H1 (cell line): ENCODE results near the gene FSTL4. TPM values are rescaled to one million over a fixed set of nuclear protein-coding genes. Genes with fewer than 3 reads are reported as not detected.

Experiments
- CTCF ChIA-PET: fragments of 300-600 bp; sonication (Branson Sonifier 250); formaldehyde crosslinking; loops from one replicate; lab custom pipeline; 2021; ENCODE audit not compliant: partially characterized antibody; lab: Charles Lee
- POLR2A ChIA-PET: fragments of 300-600 bp; sonication (Branson Sonifier 250); formaldehyde crosslinking; loops from one replicate; lab custom pipeline; 2021; ENCODE audit warnings: inconsistent platforms; ENCODE audit not compliant: partially characterized antibody; lab: Charles Lee
- DNase-seq, 2 experiments: peaks; one replicate each; pipeline versions ENCODE4 v3.0.0 to v3.0.0-alpha.2; 2010 to 2022; ENCODE audit warnings: low spot score in 2 of 2, low read depth in 1 of 2, mixed read lengths in 1 of 2
- FAIRE-seq: peaks from 2 replicates; lab custom pipeline; 2011; peaks lifted over from hg19 to GRCh38; lab: Jason Lieb, UNC
- H2AFZ ChIP-seq: 2 replicates; pipeline ENCODE4 v1.8.1; 2012; ENCODE audit warnings: low read length, inconsistent platforms
- H2AK5ac ChIP-seq: 2 replicates; pipeline ENCODE4 v1.6.1; 2013; ENCODE audit warnings: low read depth, low read length
- H2BK120ac ChIP-seq: replicated peaks from 2 replicates; pipeline ENCODE3; 2013; ENCODE audit warnings: low read depth, low read length, inconsistent platforms
- H2BK12ac ChIP-seq: 2 replicates; pipeline ENCODE4 v1.6.1; 2013; ENCODE audit warnings: low read depth, low read length
- H2BK15ac ChIP-seq: 2 replicates; pipeline ENCODE4 v1.6.1; 2013; ENCODE audit warnings: low read length
- H2BK20ac ChIP-seq: 2 replicates; pipeline ENCODE4 v1.6.1; 2013; ENCODE audit warnings: low read length
- H2BK5ac ChIP-seq: 2 replicates; pipeline ENCODE4 v1.6.1; 2013; ENCODE audit warnings: low read depth, low read length
- H3K14ac ChIP-seq: 2 replicates; pipeline ENCODE4 v1.6.1; 2013; ENCODE audit warnings: inconsistent platforms; ENCODE audit not compliant: insufficient read length
- H3K18ac ChIP-seq: 2 replicates; pipeline ENCODE4 v1.6.1; 2013; ENCODE audit warnings: low read length; ENCODE audit errors: extremely low read depth
- H3K23ac ChIP-seq: 2 replicates; pipeline ENCODE4 v1.6.1; 2013; ENCODE audit warnings: inconsistent platforms; ENCODE audit not compliant: insufficient read length
- H3K23me2 ChIP-seq: 2 replicates; pipeline ENCODE4 v1.6.1; 2013; ENCODE audit warnings: low read depth, low read length
- H3K27ac ChIP-seq: 2 replicates; pipeline ENCODE4 v1.6.1; 2011; ENCODE audit warnings: low read depth, low read length, inconsistent platforms
- H3K27me3 ChIP-seq, 4 experiments: replicated peaks in 1 of 4; 1 replicate in 1 of 4; 2 replicates in 3 of 4; pipeline versions ENCODE4 v1.6.1 to v1.8.1; 2011 to 2013; ENCODE audit warnings: low read length in 3 of 4, mild to moderate bottlenecking in 3 of 4, inconsistent platforms in 2 of 4, mixed read lengths in 2 of 4, moderate library complexity in 1 of 4; ENCODE audit not compliant: control insufficient read depth in 3 of 4, insufficient read depth in 3 of 4; ENCODE audit errors: extremely low read depth in 1 of 4
- H3K36me3 ChIP-seq, 4 experiments: 2 replicates each; pipeline versions ENCODE4 v1.6.1 to v1.8.1; 2011 to 2013; ENCODE audit warnings: mild to moderate bottlenecking in 4 of 4, low read length in 3 of 4, moderate library complexity in 2 of 4, control low read depth in 1 of 4, inconsistent platforms in 1 of 4; ENCODE audit not compliant: insufficient read depth in 4 of 4, control insufficient read depth in 2 of 4
- H3K4ac ChIP-seq: replicated peaks from 2 replicates; pipeline ENCODE3; 2013; ENCODE audit warnings: low read length, low read depth, mixed read lengths, inconsistent platforms; ENCODE audit not compliant: insufficient read length
- H3K4me1 ChIP-seq, 4 experiments: replicated peaks in 1 of 4; 1 replicate in 1 of 4; 2 replicates in 3 of 4; pipeline versions ENCODE4 v1.6.1 to v1.8.1; 2011 to 2013; ENCODE audit warnings: low read length in 3 of 4, inconsistent platforms in 2 of 4, mixed read lengths in 1 of 4; ENCODE audit not compliant: insufficient read depth in 4 of 4, control insufficient read depth in 3 of 4
- H3K4me2 ChIP-seq, 2 experiments: 2 replicates each; pipeline versions ENCODE4 v1.6.1 to v1.8.1; 2011 to 2013; ENCODE audit warnings: low read depth in 2 of 2, low read length in 2 of 2, control low read depth in 1 of 2, inconsistent platforms in 1 of 2, mild to moderate bottlenecking in 1 of 2; ENCODE audit not compliant: insufficient read depth in 1 of 2
- H3K4me3 ChIP-seq, 4 experiments: fragments of 200-600, 300-600 bp in 1 of 4; sonication (generic), shearing (Covaris generic), sonication (Bioruptor Twin) in 1 of 4; 2 replicates each; pipeline versions ENCODE4 v1.5.1 to v1.8.1; 2011 to 2016; ENCODE audit warnings: low read length in 4 of 4, low read depth in 3 of 4, control low read depth in 2 of 4, inconsistent platforms in 2 of 4, mild to moderate bottlenecking in 2 of 4, mixed read lengths in 1 of 4, moderate library complexity in 1 of 4; ENCODE audit not compliant: insufficient read depth in 2 of 4; ENCODE audit errors: extremely low read depth in 1 of 4
- H3K56ac ChIP-seq: replicated peaks from 2 replicates; pipeline ENCODE3; 2013; ENCODE audit warnings: low read depth, mild to moderate bottlenecking, mixed read lengths, low read length, inconsistent platforms; ENCODE audit not compliant: insufficient read length
- H3K79me1 ChIP-seq: 2 replicates; pipeline ENCODE4 v1.6.1; 2013; ENCODE audit warnings: low read depth, low read length, control low read depth
- H3K79me2 ChIP-seq, 2 experiments: 2 replicates each; pipeline versions ENCODE4 v1.6.1 to v1.8.1; 2012 to 2013; ENCODE audit warnings: low read length in 2 of 2, mild to moderate bottlenecking in 2 of 2, inconsistent platforms in 1 of 2; ENCODE audit not compliant: insufficient read depth in 2 of 2, control insufficient read depth in 1 of 2
- H3K9ac ChIP-seq, 4 experiments: replicated peaks in 1 of 4; 1 replicate in 1 of 4; 2 replicates in 3 of 4; pipeline versions ENCODE4 v1.6.1 to v1.8.1; 2011 to 2013; ENCODE audit warnings: low read depth in 3 of 4, low read length in 3 of 4, control low read depth in 2 of 4, mild to moderate bottlenecking in 2 of 4, moderate library complexity in 2 of 4, inconsistent platforms in 1 of 4; ENCODE audit errors: extremely low read depth in 1 of 4
- H3K9me3 ChIP-seq, 2 experiments: 2 replicates each; pipeline versions ENCODE4 v1.6.1 to v1.8.1; 2012 to 2013; ENCODE audit warnings: mild to moderate bottlenecking in 2 of 2, moderate library complexity in 2 of 2, control low read depth in 1 of 2, inconsistent platforms in 1 of 2, low read depth in 1 of 2, low read length in 1 of 2, mixed read lengths in 1 of 2; ENCODE audit not compliant: insufficient read depth in 2 of 2
- H4K20me1 ChIP-seq, 2 experiments: replicated peaks in 1 of 2; 2 replicates each; pipeline versions ENCODE3 to v1.8.1; 2011 to 2013; ENCODE audit warnings: inconsistent platforms in 2 of 2, low read length in 2 of 2, mild to moderate bottlenecking in 1 of 2; ENCODE audit not compliant: insufficient read depth in 2 of 2, control insufficient read depth in 1 of 2
- H4K5ac ChIP-seq: 2 replicates; pipeline ENCODE4 v1.6.1; 2013; ENCODE audit warnings: low read length, low read depth, mixed read lengths, inconsistent platforms; ENCODE audit not compliant: insufficient read length
- H4K8ac ChIP-seq: 2 replicates; pipeline ENCODE4 v1.8.0; 2013; ENCODE audit warnings: mild to moderate bottlenecking, moderate library complexity, low read length, inconsistent platforms; ENCODE audit not compliant: insufficient read depth; ENCODE audit errors: extremely low read depth
- H4K91ac ChIP-seq: replicated peaks from 2 replicates; pipeline ENCODE3; 2013; ENCODE audit warnings: low read length, mixed read lengths, inconsistent platforms; ENCODE audit not compliant: insufficient read length
- WGBS, 2 experiments: shearing (Covaris generic) in 1 of 2; methylation state at CpG; one replicate each; pipeline versions ENCODE4 v1.1.6 to v1.1.7; 2013 to 2015; ENCODE audit warnings: low lambda C conversion rate in 2 of 2, mixed read lengths in 2 of 2, inconsistent platforms in 1 of 2, low coverage in 1 of 2, missing lambda C conversion rate in 1 of 2; ENCODE audit not compliant: insufficient replicate concordance in 2 of 2, insufficient coverage in 1 of 2, insufficient read length in 1 of 2; ENCODE audit errors: extremely low coverage in 1 of 2, missing lambda C conversion rate in 1 of 2; 5-methylcytosine and 5-hydroxymethylcytosine counted together
- polyA plus RNA-seq, 7 experiments: library from polyadenylated mRNA; depleted of rRNA in 3 of 7; stranded (reverse) in 5 of 7; unstranded in 2 of 7; fragments of >200 nt in 5 of 7; fragments of 200-250 nt in 2 of 7; gene quantifications; 1 replicate in 5 of 7; 2 replicates in 1 of 7; 4 replicates in 1 of 7; pipeline versions ENCODE4 v1.2.1 to v1.2.3, GENCODE V29; 2011 to 2013; ENCODE audit warnings: missing spikeins in 2 of 7, mixed read lengths in 2 of 7
- total RNA-seq: library from RNA; stranded (reverse); fragmentation: NEBNext Ultra II Directional; extraction: Animal tissue kit (Norgen Biotek cat#: 25700); gene quantifications from 2 replicates; pipeline ENCODE4 v1.2.1, GENCODE V29; 2021

Gene FSTL4
- total and polyA plus RNA-seq, 2 of the 8 experiments (the other 6 are each of a cell fraction or from before 2014, with no cell fraction given) = 3.1 to 4.1 TPM

- H4K91ac ChIP-seq = no peak overlapping the region
- CTCF ChIA-PET = no interaction called here
- no peak overlapping the region for H3K23ac ChIP-seq
- H3K27me3 ChIP-seq = no peaks in the 10 kb centered on the region
- no peak overlapping the region for H4K8ac ChIP-seq
- H3K27ac ChIP-seq = no peak overlapping the region
- FAIRE-seq (no peak), DNase-seq (no peak)
- H2BK20ac ChIP-seq = no peak overlapping the region
- H3K18ac ChIP-seq = no peak overlapping the region
- no peak overlapping the region for H2BK5ac ChIP-seq
- POLR2A ChIA-PET = no interaction called here
- H3K79me1 ChIP-seq = no peaks in the 10 kb centered on the region
- H3K9ac ChIP-seq = no peak overlapping the region
- no peak overlapping the region for H3K14ac ChIP-seq
- H2BK120ac ChIP-seq = no peak overlapping the region
- H3K4me3 ChIP-seq = no peak overlapping the region
- peaks cover 0 to 3% (median 1%) of the 10 kb centered on the region in 4 experiments; a peak in 1 of 7 replicates for H3K4me1 ChIP-seq
- no peaks in the 10 kb centered on the region for H3K23me2 ChIP-seq
- no peak overlapping the region for H2AK5ac ChIP-seq
- WGBS, 2 experiments = 85% methylated on average over 1 of the region's 1 CpG; no CpG with 5 or more reads in 1 of the 2 experiments
- H4K5ac ChIP-seq = no peak overlapping the region
- H2AFZ ChIP-seq = no peak overlapping the region
- H3K9me3 ChIP-seq = no peaks in the 10 kb centered on the region
- H4K20me1 ChIP-seq = no peaks in the 10 kb centered on the region
- no peak overlapping the region for H2BK15ac ChIP-seq
- no peak overlapping the region for H3K56ac ChIP-seq
- H3K36me3 ChIP-seq = no peaks in the 10 kb centered on the region
- H3K4me2 ChIP-seq = no peak overlapping the region
- no peak overlapping the region for H3K4ac ChIP-seq
- H3K79me2 ChIP-seq = no peaks in the 10 kb centered on the region
- no peak overlapping the region for H2BK12ac ChIP-seq
Measured at GRCh38 chr5:133201310-133201709, 411.0 kb downstream of the FSTL4 start.
